ENCODE measurements around the gene IL24.
A peak's percentile ranks its signal among the peaks of the same experiment; 100 is the strongest.

The IL24 gene

DNA sequence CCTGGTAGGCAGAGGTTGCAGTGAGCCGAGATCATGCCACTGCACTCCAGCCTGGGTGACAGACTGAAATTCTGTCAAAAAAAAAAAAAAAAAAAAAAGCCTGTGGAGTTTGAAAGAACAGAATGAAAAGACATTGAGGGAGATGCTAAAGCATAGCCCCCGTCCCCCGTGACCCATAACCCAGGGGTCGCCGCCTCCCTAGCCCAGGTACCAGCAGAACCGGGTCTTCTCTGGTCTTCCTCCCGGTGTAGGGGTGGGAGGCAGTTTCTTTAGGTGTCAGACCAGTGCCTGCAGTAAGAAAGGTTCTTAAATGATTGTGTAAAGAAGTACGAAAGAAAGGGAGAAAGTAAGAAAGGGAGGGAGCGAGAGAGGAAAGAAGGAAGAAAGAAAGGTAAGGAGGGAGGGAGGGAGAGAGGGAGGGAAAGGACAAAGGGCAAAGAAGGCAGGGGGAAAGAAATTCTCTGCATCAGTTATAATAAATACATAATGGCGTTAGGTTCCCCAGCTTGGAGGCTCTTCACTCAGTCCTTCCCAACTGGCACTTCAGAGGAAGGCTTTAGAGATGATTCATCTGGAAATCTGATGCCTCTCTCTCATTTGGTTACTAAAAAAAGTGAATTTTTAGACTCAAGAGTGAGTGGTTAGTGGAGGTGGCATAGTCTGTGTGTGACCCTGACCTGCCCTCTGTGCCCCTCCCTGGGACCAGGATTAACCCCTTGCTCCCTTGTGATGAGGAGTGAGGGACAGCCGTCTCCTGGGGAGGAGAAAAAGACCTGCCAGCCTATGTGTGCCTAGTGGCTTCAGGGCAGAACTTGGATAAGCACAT, 1.1 kb downstream of the IL24 start:
- Histone ChIP-seq H3K27ac (no peak overlapping the region), H3K9me3 (replicated peaks in 1 of 11) (no peaks in the 10 kb centered on the region), H3K4me3 (no peak overlapping the region), H4K20me1 (no peaks in the 10 kb centered on the region; a peak in 1 of 22 replicates), H3K36me3 (peaks cover 0 to 15% (median 7%) of the 10 kb centered on the region in 11 experiments; a peak in 15 of 22 replicates), H3K27me3 (peaks cover 0 to 5% (median 0%) of the 10 kb centered on the region in 11 experiments; a peak in 1 of 22 replicates), H3K9ac (no peak overlapping the region), H3K4me2 (no peak overlapping the region), H3K4me1 (peaks cover 0 to 20% (median 11%) of the 10 kb centered on the region in 10 experiments; a peak in 15 of 20 replicates)
- no peak for TF ChIP-seq Cebpa-rat (IDR thresholded peaks at IDR 0.05)

DNA sequence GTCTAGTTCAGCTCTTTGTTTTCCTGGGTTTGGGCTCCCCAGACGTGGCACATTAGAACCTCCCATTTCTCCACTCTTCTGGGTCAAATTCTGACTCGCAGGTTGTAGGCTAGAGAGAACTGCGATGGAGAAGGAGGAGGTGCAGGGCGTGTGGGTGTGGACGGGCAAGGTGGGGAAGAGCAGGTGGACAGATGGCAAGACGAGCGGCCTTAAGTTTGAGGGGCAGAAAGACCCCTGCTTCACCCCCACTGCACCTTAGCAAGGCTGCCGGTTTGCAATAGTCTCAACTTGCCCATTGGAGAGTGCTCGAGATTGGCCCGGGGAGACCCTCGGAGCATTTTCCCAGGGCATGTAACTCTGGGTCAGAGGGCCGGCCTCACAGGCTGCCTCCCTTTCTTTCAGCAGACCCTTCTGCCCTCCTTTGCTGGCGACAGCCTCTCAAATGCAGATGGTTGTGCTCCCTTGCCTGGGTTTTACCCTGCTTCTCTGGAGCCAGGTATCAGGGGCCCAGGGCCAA, 1.7 kb downstream of the IL24 start:
- Histone ChIP-seq H3K4me2 (no peak overlapping the region), H4K20me1 (no peaks in the 10 kb centered on the region; a peak in 1 of 22 replicates), H3K9ac (no peak overlapping the region), H3K27ac (no peak overlapping the region), H3K27me3 (peaks cover 0 to 2% (median 0%) of the 10 kb centered on the region in 11 experiments; a peak in 1 of 22 replicates), H3K9me3 (replicated peaks in 1 of 11) (no peaks in the 10 kb centered on the region), H3K36me3 (peaks cover 5 to 22% (median 14%) of the 10 kb centered on the region in 11 experiments; a peak in 17 of 22 replicates), H3K4me3 (no peak overlapping the region), H3K4me1 (peaks cover 0 to 20% (median 11%) of the 10 kb centered on the region in 10 experiments; a peak in 15 of 20 replicates)
- no peak for TF ChIP-seq Cebpa-rat (IDR thresholded peaks at IDR 0.05)

DNA sequence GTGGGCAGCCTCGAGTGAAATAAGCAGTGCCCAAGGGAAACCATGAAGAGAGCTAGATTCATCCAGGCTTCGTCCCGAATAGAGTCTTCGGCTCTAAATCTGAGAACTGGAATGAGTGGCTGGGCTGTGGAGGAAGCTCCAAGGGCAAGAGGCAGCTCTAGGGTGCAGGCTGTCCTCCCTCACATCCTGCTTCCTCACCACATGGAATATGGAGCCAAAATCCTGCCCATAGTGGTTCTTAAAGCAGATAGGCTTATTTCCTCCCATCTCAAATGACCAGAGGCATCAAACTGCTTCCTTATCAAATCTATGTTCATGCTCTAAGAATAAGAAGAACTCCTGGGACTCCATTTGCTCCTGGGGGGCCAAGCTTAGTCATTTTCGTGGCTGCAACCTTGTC, 2.5 kb downstream of the IL24 start:
- Histone ChIP-seq H3K9me3 (replicated peaks in 1 of 11) (no peaks in the 10 kb centered on the region), H3K27me3 (no peaks in the 10 kb centered on the region; a peak in 1 of 22 replicates), H3K4me3 (no peak overlapping the region), H4K20me1 (no peaks in the 10 kb centered on the region; a peak in 1 of 22 replicates), H3K4me2 (no peak overlapping the region), H3K27ac (no peak overlapping the region), H3K36me3 (peaks cover 12 to 30% (median 22%) of the 10 kb centered on the region in 11 experiments; a peak in 20 of 22 replicates), H3K9ac (no peak overlapping the region), H3K4me1 (peaks cover 0 to 20% (median 12%) of the 10 kb centered on the region in 10 experiments; a peak in 15 of 20 replicates)
- TF ChIP-seq Cebpa-rat (IDR thresholded peaks at IDR 0.05): no peak

DNA sequence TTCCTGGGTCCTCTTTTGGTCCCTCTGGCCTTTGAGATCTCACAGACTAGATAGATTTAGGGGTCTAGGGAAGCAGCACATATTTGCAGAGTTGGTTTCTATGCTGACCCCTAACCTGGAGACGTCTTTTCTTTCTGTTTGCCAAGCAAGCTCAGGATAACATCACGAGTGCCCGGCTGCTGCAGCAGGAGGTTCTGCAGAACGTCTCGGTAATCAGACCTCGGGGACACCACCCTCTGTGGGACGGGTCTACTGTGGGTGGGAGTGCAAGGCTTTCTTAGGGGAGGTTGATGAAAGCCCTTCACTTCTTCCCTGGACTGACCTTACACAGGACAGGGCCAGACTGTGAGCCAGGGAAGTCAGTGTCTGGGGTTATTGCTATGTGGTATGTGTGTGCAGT, 2.9 kb downstream of the IL24 start:
- H3K36me3 ChIP-seq: peaks cover 16 to 34% (median 26%) of the 10 kb centered on the region in 11 experiments; a peak in 20 of 22 replicates
- H3K4me3 ChIP-seq: no peak overlapping the region
- H3K27me3 ChIP-seq: no peaks in the 10 kb centered on the region; a peak in 1 of 22 replicates
- H3K9me3 ChIP-seq (replicated peaks in 1 of 11): no peaks in the 10 kb centered on the region
- H3K9ac ChIP-seq: no peak overlapping the region
- peaks cover 4 to 22% (median 17%) of the 10 kb centered on the region in 10 experiments; a peak in 17 of 20 replicates for H3K4me1 ChIP-seq
- TF ChIP-seq Cebpa-rat (IDR thresholded peaks at IDR 0.05): no peak
- no peak overlapping the region for H3K4me2 ChIP-seq
- no peaks in the 10 kb centered on the region; a peak in 1 of 22 replicates for H4K20me1 ChIP-seq
- H3K27ac ChIP-seq: no peak overlapping the region

DNA sequence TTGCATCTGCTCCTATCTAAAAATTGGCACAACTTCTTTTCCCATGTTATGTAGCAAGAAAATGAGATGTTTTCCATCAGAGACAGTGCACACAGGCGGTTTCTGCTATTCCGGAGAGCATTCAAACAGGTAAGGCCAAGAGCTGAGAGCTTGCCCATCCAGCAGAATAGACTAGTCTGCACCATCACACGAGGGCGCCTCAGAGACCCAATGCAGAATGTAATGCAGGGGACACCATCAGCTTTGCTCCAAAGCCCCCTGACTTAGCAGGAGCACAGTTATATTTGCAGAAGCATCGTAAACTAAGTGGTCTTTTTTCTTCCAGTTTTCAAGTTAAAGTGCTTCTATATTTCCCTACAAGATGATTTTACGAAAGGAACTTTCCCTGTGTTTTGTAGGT, 4.7 kb downstream of the IL24 start:
- Histone ChIP-seq H3K4me1 (peaks cover 15 to 28% (median 25%) of the 10 kb centered on the region in 10 experiments), H3K27ac (no peak overlapping the region), H3K4me3 (no peak overlapping the region), H4K20me1 (no peaks in the 10 kb centered on the region; a peak in 1 of 22 replicates), H3K27me3 (no peaks in the 10 kb centered on the region), H3K9me3 (replicated peaks in 1 of 11) (no peaks in the 10 kb centered on the region), H3K9ac (no peak overlapping the region), H3K4me2 (no peak overlapping the region), H3K36me3 (peaks cover 16 to 41% (median 26%) of the 10 kb centered on the region in 11 experiments; a peak in 20 of 22 replicates)
- no peak for TF ChIP-seq Cebpa-rat (IDR thresholded peaks at IDR 0.05)

DNA sequence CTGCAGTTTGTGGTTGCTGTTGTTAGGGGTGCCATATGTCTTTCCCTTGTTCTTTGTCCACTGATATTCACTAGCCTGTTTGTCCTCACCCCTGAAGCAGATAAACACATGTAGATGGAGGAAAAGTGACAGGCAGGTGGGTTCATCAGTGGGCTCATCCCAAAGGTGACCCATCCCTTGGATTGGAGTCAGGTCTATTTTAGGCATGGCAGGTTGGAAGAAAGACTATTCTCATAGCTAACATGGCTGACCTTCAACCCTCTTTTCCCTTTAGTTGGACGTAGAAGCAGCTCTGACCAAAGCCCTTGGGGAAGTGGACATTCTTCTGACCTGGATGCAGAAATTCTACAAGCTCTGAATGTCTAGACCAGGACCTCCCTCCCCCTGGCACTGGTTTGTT, 5.5 kb downstream of the IL24 start:
- H3K4me1 ChIP-seq: peaks cover 15 to 26% (median 22%) of the 10 kb centered on the region in 10 experiments
- no peaks in the 10 kb centered on the region for H3K9me3 ChIP-seq (replicated peaks in 1 of 11)
- no peak overlapping the region for H3K27ac ChIP-seq
- H3K27me3 ChIP-seq: peaks cover 0 to 6% (median 2%) of the 10 kb centered on the region in 11 experiments; a peak in 9 of 22 replicates
- no peak for TF ChIP-seq Cebpa-rat (IDR thresholded peaks at IDR 0.05)
- no peak overlapping the region for H3K9ac ChIP-seq
- peaks cover 0 to 6% (median 0%) of the 10 kb centered on the region in 11 experiments; a peak in 4 of 22 replicates for H4K20me1 ChIP-seq
- H3K4me3 ChIP-seq: no peak overlapping the region
- no peak overlapping the region for H3K4me2 ChIP-seq
- H3K36me3 ChIP-seq: peaks cover 16 to 48% (median 33%) of the 10 kb centered on the region in 11 experiments; a peak in 20 of 22 replicates

DNA sequence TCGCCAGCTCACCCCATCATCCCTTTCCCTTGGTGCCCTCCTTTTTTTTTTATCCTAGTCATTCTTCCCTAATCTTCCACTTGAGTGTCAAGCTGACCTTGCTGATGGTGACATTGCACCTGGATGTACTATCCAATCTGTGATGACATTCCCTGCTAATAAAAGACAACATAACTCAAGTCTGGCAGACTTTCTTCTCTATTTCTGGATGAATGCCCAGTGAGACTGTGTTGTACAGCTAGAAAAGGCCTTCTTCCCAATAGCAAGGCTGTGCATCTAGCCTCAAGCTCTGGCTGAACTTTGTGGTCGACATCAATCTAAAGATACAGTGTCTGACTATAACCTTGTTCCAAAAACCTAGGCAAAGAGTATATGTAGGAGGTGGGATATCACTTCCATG, 6.4 kb downstream of the IL24 start:
- Histone ChIP-seq H3K4me2 (no peak overlapping the region), H4K20me1 (peaks cover 0 to 10% (median 2%) of the 10 kb centered on the region in 11 experiments; a peak in 11 of 22 replicates), H3K9ac (no peak overlapping the region), H3K36me3 (peaks cover 20 to 58% (median 42%) of the 10 kb centered on the region in 11 experiments; a peak in 20 of 22 replicates), H3K27me3 (peaks cover 5 to 16% (median 12%) of the 10 kb centered on the region in 11 experiments), H3K9me3 (replicated peaks in 1 of 11) (no peaks in the 10 kb centered on the region), H3K4me1 (peaks cover 15 to 27% (median 22%) of the 10 kb centered on the region in 10 experiments), H3K27ac (no peak overlapping the region), H3K4me3 (no peak overlapping the region)
- TF ChIP-seq Cebpa-rat (IDR thresholded peaks at IDR 0.05): no peak

DNA sequence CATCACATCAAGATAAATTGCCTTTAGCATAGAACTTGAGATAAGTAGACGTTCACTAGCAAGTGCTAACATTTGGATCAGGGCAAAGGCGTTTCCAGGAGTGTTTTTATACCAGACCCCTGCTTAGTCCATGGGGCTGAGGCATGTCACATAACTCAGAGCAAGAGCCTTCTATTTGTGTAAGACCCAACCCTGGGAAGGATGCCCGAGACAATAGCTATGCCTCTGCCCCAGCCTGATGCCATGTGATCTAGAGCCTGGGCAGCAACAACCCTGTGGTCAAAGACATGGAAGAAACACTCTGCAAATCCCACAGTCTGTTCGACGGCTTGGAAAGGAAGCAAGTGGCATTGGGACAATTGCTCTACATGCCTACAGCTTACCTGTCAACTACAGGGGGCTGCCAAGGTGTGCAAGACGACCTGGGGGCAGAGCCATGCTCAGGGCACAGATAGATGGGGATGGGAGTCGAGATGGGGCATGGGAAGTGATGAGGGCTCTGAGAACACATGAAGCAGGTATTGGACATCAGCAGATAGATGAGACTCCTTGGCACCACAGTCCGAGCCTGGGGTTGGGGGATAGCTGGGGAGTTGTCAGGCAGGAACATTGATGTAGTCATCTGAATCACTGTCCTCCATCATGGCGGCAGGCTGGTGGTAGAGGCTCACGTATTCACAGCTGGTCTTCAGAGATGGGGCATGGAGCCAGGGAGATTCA, 7.3 kb downstream of the IL24 start:
- Histone ChIP-seq H3K4me2 (peak overlapping the region in 7 of 11 experiments; percentile 49 to 77 (median 64); a peak in 12 of 22 replicates), H3K9me3 (replicated peaks in 1 of 11) (no peaks in the 10 kb centered on the region), H3K27ac (no peak overlapping the region), H3K4me3 (no peak overlapping the region), H3K36me3 (peaks cover 20 to 66% (median 49%) of the 10 kb centered on the region in 11 experiments; a peak in 20 of 22 replicates), H3K4me1 (peaks cover 22 to 35% (median 27%) of the 10 kb centered on the region in 10 experiments), H3K27me3 (peaks cover 14 to 24% (median 20%) of the 10 kb centered on the region in 11 experiments), H3K9ac (no peak overlapping the region), H4K20me1 (peaks cover 0 to 19% (median 11%) of the 10 kb centered on the region in 11 experiments; a peak in 18 of 22 replicates)
- no peak for TF ChIP-seq Cebpa-rat (IDR thresholded peaks at IDR 0.05)

All from BLaER1 treated with 17β-estradiol and CSF1 and Interleukin-3, amounts not matched to agents 10 nM and 100 nM (cell line).